ENCODE data around the gene MEAK7. TPM values are rescaled to one million over a fixed set of nuclear protein-coding genes. Genes with fewer than 3 reads are reported as not detected.

Gene MEAK7
- total RNA-seq, 1 experiment from 2014 or later = 19.2 TPM

GRCh38 chr16:84511180-84511800, 6.8 kb upstream of the MEAK7 start:
- peak; percentile 89 for ATAC-seq
- DNase-seq = peak; percentile 87
- no TSS peak for BruUV-seq (replicated peaks)
- peak overlapping the region; percentile 77 for H2AFZ ChIP-seq (ENCODE audit: low read length)
- H3K36me3 ChIP-seq (ENCODE audit: low read depth, low read length) = no peaks in the 10 kb centered on the region
- no peaks in the 10 kb centered on the region for H3K9me3 ChIP-seq (ENCODE audit: low read length)
- no peaks in the 10 kb centered on the region for H3F3A ChIP-seq (ENCODE audit: low read length, unreplicated experiment)
- H3K27me3 ChIP-seq (ENCODE audit: low read length) = no peaks in the 10 kb centered on the region
- no peaks in the 10 kb centered on the region for H3K79me2 ChIP-seq (ENCODE audit: low read length)
- intact Hi-C loops (cut with micrococcal nuclease) = loop anchor here (1.0 kb wide), 4 partner anchors 107 to 227 kb away; partner anchors contain the start of gene COTL1
- H3K9me2 ChIP-seq (replicated peaks; ENCODE audit: low read length) = no peaks in the 10 kb centered on the region
- TF ChIP-seq, protein P1, sequence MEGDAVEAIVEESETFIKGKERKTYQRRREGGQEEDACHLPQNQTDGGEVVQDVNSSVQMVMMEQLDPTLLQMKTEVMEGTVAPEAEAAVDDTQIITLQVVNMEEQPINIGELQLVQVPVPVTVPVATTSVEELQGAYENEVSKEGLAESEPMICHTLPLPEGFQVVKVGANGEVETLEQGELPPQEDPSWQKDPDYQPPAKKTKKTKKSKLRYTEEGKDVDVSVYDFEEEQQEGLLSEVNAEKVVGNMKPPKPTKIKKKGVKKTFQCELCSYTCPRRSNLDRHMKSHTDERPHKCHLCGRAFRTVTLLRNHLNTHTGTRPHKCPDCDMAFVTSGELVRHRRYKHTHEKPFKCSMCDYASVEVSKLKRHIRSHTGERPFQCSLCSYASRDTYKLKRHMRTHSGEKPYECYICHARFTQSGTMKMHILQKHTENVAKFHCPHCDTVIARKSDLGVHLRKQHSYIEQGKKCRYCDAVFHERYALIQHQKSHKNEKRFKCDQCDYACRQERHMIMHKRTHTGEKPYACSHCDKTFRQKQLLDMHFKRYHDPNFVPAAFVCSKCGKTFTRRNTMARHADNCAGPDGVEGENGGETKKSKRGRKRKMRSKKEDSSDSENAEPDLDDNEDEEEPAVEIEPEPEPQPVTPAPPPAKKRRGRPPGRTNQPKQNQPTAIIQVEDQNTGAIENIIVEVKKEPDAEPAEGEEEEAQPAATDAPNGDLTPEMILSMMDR (conservative IDR thresholded peaks at IDR 0.05; ENCODE audit: low read depth, low read length) = peak; percentile 91
- TF ChIP-seq EZH2phosphoT487 (IDR thresholded peaks at IDR 0.05; ENCODE audit: borderline replicate concordance, low read length) (no peak), EZH2 (IDR thresholded peaks at IDR 0.05; ENCODE audit: low read length, unreplicated experiment) (no peak)
- H4K20me1 ChIP-seq (ENCODE audit: low read length) = no peaks in the 10 kb centered on the region
- H3K9ac ChIP-seq (ENCODE audit: low read length) = no peak overlapping the region
- ChIA-PET CTCF (interaction anchor here (0.5 to 1.0 kb wide), 5 partner anchors 21 to 283 kb away, joined by 3 to 5 read pairs (median 3); no protein-coding TSS in a partner anchor), POLR2A (ENCODE audit: unreplicated experiment) (no interaction called here)
- H3K4me1 ChIP-seq (ENCODE audit: insufficient read depth, low read length) = peaks cover 5% of the 10 kb centered on the region
- H3K27ac ChIP-seq (ENCODE audit: low read length) = no peak overlapping the region
- H3K4me3 ChIP-seq (ENCODE audit: low read length) = peak overlapping the region; percentile 41; the same call in 1 of the 2 replicates
- H3K4me2 ChIP-seq (ENCODE audit: low read length) = peak overlapping the region; percentile 64

GRCh38 chr16:84509032-84509950, 4.8 kb upstream of the MEAK7 start:
- Histone ChIP-seq H3F3A (ENCODE audit: low read length, unreplicated experiment) (no peaks in the 10 kb centered on the region), H3K27me3 (ENCODE audit: low read length) (no peaks in the 10 kb centered on the region), H3K4me1 (ENCODE audit: insufficient read depth, low read length) (peaks cover 20% of the 10 kb centered on the region), H3K27ac (ENCODE audit: low read length) (no peak overlapping the region), H4K20me1 (ENCODE audit: low read length) (no peaks in the 10 kb centered on the region), H3K4me3 (ENCODE audit: low read length) (no peak overlapping the region), H3K79me2 (ENCODE audit: low read length) (peaks cover 9% of the 10 kb centered on the region), H3K36me3 (ENCODE audit: low read depth, low read length) (no peaks in the 10 kb centered on the region), H3K4me2 (ENCODE audit: low read length) (no peak overlapping the region), H3K9me2 (replicated peaks; ENCODE audit: low read length) (no peaks in the 10 kb centered on the region), H3K9ac (ENCODE audit: low read length) (no peak overlapping the region), H2AFZ (ENCODE audit: low read length) (no peak overlapping the region), H3K9me3 (ENCODE audit: low read length) (no peaks in the 10 kb centered on the region)
- DNase-seq (no peak), ATAC-seq (no peak)
- TF ChIP-seq, protein P1 (conservative IDR thresholded peaks at IDR 0.05; ENCODE audit: low read depth, low read length) = no peak
- TF ChIP-seq EZH2 (IDR thresholded peaks at IDR 0.05; ENCODE audit: low read length, unreplicated experiment) (no peak), EZH2phosphoT487 (IDR thresholded peaks at IDR 0.05; ENCODE audit: borderline replicate concordance, low read length) (no peak)
- POLR2A ChIA-PET (ENCODE audit: unreplicated experiment) = no interaction called here
- BruUV-seq (replicated peaks) = no TSS peak
- intact Hi-C loops (cut with micrococcal nuclease) = no loop called here
- CTCF ChIA-PET = no interaction called here
